K562 (cell line): Measurements from ENCODE around the gene PPP1R12B. TPM values are rescaled to one million over a fixed set of nuclear protein-coding genes. Genes with fewer than 3 reads are reported as not detected.
A peak's percentile ranks its signal among the peaks of the same experiment; 100 is the strongest.

Source experiments
- BMI1 ChIP-seq: fragments of 150-350 bp; IDR thresholded peaks from 2 replicates; pipeline ENCODE4 v1.6.1; 2014; ENCODE audit warnings: low read length
- CBX2 ChIP-seq: fragments of 200-600 bp; sonication (generic); IDR thresholded peaks from one replicate; pipeline ENCODE4 v1.6.1; 2012; ENCODE audit warnings: mild to moderate bottlenecking, low read length, inconsistent platforms; ENCODE audit not compliant: insufficient read depth, poor library complexity, severe bottlenecking
- CREM ChIP-seq: IDR thresholded peaks from 2 replicates; pipeline ENCODE4 v1.6.1; 2014; ENCODE audit warnings: antibody characterized with exemption, low read depth
- HEY1 ChIP-seq: fragments of 250-450 bp; sonication (Bioruptor Pico); IDR thresholded peaks from 2 replicates; pipeline ENCODE4 v1.5.0; 2020; ENCODE audit warnings: mild to moderate bottlenecking, moderate library complexity, borderline replicate concordance
- KAT2B ChIP-seq: IDR thresholded peaks from one replicate; pipeline ENCODE4 v1.6.1; 2012; ENCODE audit warnings: low read depth, mild to moderate bottlenecking, control low read depth, inconsistent platforms, low read length, moderate library complexity
- MCM7 ChIP-seq, 2 experiments: fragments of 450-650 bp; IDR thresholded peaks; 2 replicates each; pipeline ENCODE4 v1.6.1; 2016 to 2018
- NUFIP1 ChIP-seq: fragments of 450-650 bp; IDR thresholded peaks from 2 replicates; pipeline ENCODE4 v1.6.1; 2018; ENCODE audit not compliant: partially characterized antibody
- RB1 ChIP-seq: fragments of 450-650 bp; IDR thresholded peaks from 2 replicates; pipeline ENCODE4 v1.6.1; 2017; ENCODE audit warnings: low read depth, mild to moderate bottlenecking
- SOX6 ChIP-seq: fragments of 450-650 bp; IDR thresholded peaks from 2 replicates; pipeline ENCODE4 v1.6.1; 2014; ENCODE audit warnings: mild to moderate bottlenecking
- TAF1 ChIP-seq: IDR thresholded peaks from 2 replicates; pipeline ENCODE4 v1.6.1; 2011; ENCODE audit warnings: mild to moderate bottlenecking, low read length, moderate library complexity; ENCODE audit not compliant: insufficient read depth, control insufficient read depth, severe bottlenecking; ENCODE audit errors: extremely low read depth
- XRCC5 ChIP-seq: fragments of 200-400 bp; formaldehyde crosslinking; IDR thresholded peaks from 2 replicates; pipeline ENCODE4 v1.6.1; 2017; ENCODE audit warnings: low read depth, mild to moderate bottlenecking, low read length
- ZNF408 ChIP-seq: fragments of 250-450 bp; sonication (Bioruptor Pico); IDR thresholded peaks from 2 replicates; pipeline ENCODE4 v1.4.0; 2020; ENCODE audit warnings: low read depth, mild to moderate bottlenecking, moderate library complexity
- ZNF79 ChIP-seq: fragments of 250-450 bp; sonication (Bioruptor Pico); IDR thresholded peaks from 2 replicates; pipeline ENCODE4 v1.4.0; 2020; ENCODE audit warnings: low read depth, mild to moderate bottlenecking, moderate library complexity
- polyA plus RNA-seq, 8 experiments: library from polyadenylated mRNA; depleted of rRNA in 4 of 8; stranded (reverse) in 5 of 8; unstranded in 3 of 8; fragments of >200 nt; fragmentation: Nextera tagmentation in 2 of 8; fragmentation: Illumina TruSeq in 1 of 8; extraction: Ambion mirVana in 2 of 8; extraction: Trizol in 1 of 8; gene quantifications; 2 replicates each; pipeline versions ENCODE4 v1.2.1 to v1.2.3, GENCODE V29; 2011 to 2014; ENCODE audit warnings: inconsistent platforms in 1 of 8, missing spikeins in 1 of 8
- total RNA-seq, 7 experiments: library from RNA; depleted of rRNA in 6 of 7; stranded (reverse); fragments of >200 nt in 6 of 7; fragmentation: Illumina TruSeq in 2 of 7; extraction: Trizol in 2 of 7; gene quantifications; 2 replicates each; pipeline versions ENCODE4 v1.2.1 to v1.2.3, GENCODE V29; 2011 to 2021; ENCODE audit warnings: low replicate concordance in 1 of 7
- TF ChIP-seq, protein P1 (sequence below): fragments of 450-650 bp; formaldehyde crosslinking; IDR thresholded peaks from 2 replicates; pipeline ENCODE4 v1.4.0; 2020; ENCODE audit warnings: mild to moderate bottlenecking, moderate library complexity
- TF ChIP-seq, protein P2 (sequence below), 2 experiments: fragments of 450-650 bp; IDR thresholded peaks; 2 replicates each; pipeline ENCODE4 v1.6.1; 2018; ENCODE audit warnings: mild to moderate bottlenecking in 2 of 2, low read depth in 1 of 2; ENCODE audit not compliant: partially characterized antibody in 2 of 2
- TF ChIP-seq, protein P3 (sequence below): sonication (generic); formaldehyde crosslinking; IDR thresholded peaks from 2 replicates; pipeline ENCODE4 v1.8.1; 2023; ENCODE audit warnings: missing genetic modification reagents, mild to moderate bottlenecking, borderline replicate concordance

Gene PPP1R12B
- total and polyA plus RNA-seq, 9 of the 15 experiments (the other 6 are each of a cell fraction or from before 2014, with no cell fraction given), result 0.73 to 16.9 (median 13.6) TPM

DNA sequence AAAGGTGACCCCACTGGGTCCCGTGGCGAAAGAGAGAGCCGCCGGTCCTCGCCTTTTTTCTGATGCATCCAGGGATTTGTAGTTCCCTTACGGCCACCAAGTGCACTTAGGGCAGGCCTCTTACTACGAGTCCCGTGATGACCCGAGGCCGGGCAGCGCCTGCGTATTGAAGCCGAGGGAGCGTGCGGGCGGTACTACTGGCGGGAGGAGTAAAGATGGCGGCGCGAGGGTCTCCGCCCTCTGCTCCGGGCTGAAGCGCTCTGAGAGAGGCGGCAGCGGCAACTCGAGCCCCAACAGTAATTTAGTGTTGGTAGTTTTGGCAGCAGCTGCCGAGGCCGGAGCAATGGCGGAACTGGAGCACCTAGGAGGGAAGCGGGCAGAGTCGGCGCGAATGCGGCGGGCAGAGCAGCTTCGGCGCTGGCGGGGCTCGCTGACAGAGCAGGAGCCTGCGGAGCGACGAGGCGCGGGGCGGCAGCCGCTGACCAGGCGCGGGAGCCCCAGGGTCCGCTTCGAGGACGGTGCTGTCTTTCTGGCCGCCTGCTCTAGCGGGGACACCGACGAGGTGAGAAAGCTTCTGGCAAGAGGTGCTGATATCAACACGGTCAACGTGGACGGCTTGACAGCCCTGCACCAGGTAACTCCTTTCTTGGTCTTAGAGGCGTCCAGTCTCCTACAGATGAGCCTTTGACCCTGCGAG lies at the start of gene PPP1R12B (continued):
- TF ChIP-seq, protein P1, sequence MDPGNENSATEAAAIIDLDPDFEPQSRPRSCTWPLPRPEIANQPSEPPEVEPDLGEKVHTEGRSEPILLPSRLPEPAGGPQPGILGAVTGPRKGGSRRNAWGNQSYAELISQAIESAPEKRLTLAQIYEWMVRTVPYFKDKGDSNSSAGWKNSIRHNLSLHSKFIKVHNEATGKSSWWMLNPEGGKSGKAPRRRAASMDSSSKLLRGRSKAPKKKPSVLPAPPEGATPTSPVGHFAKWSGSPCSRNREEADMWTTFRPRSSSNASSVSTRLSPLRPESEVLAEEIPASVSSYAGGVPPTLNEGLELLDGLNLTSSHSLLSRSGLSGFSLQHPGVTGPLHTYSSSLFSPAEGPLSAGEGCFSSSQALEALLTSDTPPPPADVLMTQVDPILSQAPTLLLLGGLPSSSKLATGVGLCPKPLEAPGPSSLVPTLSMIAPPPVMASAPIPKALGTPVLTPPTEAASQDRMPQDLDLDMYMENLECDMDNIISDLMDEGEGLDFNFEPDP (CRISPR knock-in tag), result no peak
- TF ChIP-seq XRCC5 (peak; percentile 84), CBX2 (no peak), BMI1 (no peak), HEY1 (CRISPR knock-in tag) (no peak), NUFIP1 (no peak), MCM7 (IDR thresholded peaks at IDR 0.05) (no peak), SOX6 (peak; percentile 15; the same call in 1 of the 2 replicates), RB1 (peak; percentile 98), TAF1 (peak; percentile 88), CREM (no peak; the same call in none of the 2 replicates), KAT2B (no peak), ZNF408 (CRISPR knock-in tag) (peak; percentile 18; the same call in 1 of the 2 replicates), ZNF79 (CRISPR knock-in tag) (no peak)
- TF ChIP-seq, protein P2, sequence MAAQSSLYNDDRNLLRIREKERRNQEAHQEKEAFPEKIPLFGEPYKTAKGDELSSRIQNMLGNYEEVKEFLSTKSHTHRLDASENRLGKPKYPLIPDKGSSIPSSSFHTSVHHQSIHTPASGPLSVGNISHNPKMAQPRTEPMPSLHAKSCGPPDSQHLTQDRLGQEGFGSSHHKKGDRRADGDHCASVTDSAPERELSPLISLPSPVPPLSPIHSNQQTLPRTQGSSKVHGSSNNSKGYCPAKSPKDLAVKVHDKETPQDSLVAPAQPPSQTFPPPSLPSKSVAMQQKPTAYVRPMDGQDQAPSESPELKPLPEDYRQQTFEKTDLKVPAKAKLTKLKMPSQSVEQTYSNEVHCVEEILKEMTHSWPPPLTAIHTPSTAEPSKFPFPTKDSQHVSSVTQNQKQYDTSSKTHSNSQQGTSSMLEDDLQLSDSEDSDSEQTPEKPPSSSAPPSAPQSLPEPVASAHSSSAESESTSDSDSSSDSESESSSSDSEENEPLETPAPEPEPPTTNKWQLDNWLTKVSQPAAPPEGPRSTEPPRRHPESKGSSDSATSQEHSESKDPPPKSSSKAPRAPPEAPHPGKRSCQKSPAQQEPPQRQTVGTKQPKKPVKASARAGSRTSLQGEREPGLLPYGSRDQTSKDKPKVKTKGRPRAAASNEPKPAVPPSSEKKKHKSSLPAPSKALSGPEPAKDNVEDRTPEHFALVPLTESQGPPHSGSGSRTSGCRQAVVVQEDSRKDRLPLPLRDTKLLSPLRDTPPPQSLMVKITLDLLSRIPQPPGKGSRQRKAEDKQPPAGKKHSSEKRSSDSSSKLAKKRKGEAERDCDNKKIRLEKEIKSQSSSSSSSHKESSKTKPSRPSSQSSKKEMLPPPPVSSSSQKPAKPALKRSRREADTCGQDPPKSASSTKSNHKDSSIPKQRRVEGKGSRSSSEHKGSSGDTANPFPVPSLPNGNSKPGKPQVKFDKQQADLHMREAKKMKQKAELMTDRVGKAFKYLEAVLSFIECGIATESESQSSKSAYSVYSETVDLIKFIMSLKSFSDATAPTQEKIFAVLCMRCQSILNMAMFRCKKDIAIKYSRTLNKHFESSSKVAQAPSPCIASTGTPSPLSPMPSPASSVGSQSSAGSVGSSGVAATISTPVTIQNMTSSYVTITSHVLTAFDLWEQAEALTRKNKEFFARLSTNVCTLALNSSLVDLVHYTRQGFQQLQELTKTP (IDR thresholded peaks at IDR 0.05; ENCODE audit: low read depth in 1 of 2, partially characterized antibody in 2 of 2), result peak in 1 of 2 experiments; percentile 98
- TF ChIP-seq, protein P3, sequence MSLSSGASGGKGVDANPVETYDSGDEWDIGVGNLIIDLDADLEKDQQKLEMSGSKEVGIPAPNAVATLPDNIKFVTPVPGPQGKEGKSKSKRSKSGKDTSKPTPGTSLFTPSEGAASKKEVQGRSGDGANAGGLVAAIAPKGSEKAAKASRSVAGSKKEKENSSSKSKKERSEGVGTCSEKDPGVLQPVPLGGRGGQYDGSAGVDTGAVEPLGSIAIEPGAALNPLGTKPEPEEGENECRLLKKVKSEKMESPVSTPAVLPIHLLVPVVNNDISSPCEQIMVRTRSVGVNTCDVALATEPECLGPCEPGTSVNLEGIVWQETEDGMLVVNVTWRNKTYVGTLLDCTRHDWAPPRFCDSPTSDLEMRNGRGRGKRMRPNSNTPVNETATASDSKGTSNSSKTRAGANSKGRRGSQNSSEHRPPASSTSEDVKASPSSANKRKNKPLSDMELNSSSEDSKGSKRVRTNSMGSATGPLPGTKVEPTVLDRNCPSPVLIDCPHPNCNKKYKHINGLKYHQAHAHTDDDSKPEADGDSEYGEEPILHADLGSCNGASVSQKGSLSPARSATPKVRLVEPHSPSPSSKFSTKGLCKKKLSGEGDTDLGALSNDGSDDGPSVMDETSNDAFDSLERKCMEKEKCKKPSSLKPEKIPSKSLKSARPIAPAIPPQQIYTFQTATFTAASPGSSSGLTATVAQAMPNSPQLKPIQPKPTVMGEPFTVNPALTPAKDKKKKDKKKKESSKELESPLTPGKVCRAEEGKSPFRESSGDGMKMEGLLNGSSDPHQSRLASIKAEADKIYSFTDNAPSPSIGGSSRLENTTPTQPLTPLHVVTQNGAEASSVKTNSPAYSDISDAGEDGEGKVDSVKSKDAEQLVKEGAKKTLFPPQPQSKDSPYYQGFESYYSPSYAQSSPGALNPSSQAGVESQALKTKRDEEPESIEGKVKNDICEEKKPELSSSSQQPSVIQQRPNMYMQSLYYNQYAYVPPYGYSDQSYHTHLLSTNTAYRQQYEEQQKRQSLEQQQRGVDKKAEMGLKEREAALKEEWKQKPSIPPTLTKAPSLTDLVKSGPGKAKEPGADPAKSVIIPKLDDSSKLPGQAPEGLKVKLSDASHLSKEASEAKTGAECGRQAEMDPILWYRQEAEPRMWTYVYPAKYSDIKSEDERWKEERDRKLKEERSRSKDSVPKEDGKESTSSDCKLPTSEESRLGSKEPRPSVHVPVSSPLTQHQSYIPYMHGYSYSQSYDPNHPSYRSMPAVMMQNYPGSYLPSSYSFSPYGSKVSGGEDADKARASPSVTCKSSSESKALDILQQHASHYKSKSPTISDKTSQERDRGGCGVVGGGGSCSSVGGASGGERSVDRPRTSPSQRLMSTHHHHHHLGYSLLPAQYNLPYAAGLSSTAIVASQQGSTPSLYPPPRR (CRISPR knock-in tag), result no peak
